ENCODE measurements around the gene LAMC3.
A peak's percentile ranks its signal among the peaks of the same experiment; 100 is the strongest.

Gene LAMC3

DNA sequence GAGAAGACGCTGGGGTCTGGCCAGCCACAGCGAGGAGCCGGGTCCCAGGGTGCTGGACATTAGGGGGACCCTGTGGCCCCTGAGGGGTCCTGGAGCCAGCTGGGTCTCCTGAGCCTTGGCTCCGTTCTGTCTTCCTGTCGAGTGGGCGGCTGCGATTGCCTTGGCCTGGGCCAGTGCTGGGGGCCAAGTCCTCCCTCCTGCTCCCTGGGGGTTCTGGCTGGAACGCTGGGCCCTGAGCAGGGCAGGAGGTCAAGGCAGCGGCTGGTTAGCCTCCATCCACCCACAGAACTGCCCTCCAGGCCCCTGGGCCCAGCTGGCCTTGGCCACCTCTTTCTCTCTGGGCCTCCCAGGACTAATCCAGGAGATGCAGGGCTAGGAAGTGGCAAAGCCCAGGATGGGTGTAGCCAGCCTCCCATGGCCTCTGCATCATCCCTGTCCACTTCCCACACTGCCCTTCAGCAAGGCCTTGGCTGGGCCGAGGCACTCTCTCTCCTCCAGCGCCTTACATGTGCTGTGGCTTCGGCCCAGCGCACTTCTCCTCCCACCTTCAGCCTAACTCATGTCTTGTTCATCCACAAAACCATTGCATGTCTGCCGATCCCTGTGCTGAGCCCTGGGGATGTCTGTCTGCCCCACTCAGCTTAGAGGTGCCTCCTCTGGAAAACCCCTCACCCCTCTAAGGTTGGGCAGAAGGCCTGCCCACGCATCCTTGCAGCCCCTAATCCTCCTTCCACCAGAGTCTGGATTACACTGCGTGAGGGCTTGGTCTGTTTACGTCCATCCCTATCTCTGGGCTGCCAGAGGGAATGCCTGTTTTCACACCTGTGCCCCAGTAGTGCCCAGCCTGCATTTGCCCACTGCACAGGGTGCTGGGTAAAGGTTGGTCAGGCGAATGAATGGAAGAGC is 5.0 kb downstream of the LAMC3 start:
- no peak overlapping the region for H3K4me3 ChIP-seq (replicated peaks; ENCODE audit: low read depth, low read length)
- TF ChIP-seq, protein P1, sequence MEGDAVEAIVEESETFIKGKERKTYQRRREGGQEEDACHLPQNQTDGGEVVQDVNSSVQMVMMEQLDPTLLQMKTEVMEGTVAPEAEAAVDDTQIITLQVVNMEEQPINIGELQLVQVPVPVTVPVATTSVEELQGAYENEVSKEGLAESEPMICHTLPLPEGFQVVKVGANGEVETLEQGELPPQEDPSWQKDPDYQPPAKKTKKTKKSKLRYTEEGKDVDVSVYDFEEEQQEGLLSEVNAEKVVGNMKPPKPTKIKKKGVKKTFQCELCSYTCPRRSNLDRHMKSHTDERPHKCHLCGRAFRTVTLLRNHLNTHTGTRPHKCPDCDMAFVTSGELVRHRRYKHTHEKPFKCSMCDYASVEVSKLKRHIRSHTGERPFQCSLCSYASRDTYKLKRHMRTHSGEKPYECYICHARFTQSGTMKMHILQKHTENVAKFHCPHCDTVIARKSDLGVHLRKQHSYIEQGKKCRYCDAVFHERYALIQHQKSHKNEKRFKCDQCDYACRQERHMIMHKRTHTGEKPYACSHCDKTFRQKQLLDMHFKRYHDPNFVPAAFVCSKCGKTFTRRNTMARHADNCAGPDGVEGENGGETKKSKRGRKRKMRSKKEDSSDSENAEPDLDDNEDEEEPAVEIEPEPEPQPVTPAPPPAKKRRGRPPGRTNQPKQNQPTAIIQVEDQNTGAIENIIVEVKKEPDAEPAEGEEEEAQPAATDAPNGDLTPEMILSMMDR (IDR thresholded peaks at IDR 0.05; ENCODE audit: low read depth, low read length, missing control alignments), result no peak
- no peak for DNase-seq (ENCODE audit: extremely low read depth, low read depth)

GRCh38 chr9:131015112-131015511 is 6.1 kb downstream of the LAMC3 start:
- no peak overlapping the region for H3K4me3 ChIP-seq (replicated peaks; ENCODE audit: low read depth, low read length)
- TF ChIP-seq, protein P1 (IDR thresholded peaks at IDR 0.05; ENCODE audit: low read depth, low read length, missing control alignments), result no peak
- no peak for DNase-seq (ENCODE audit: extremely low read depth, low read depth)

GRCh38 chr9:131015876-131016397 is 7.0 kb downstream of the LAMC3 start:
- TF ChIP-seq, protein P1 (IDR thresholded peaks at IDR 0.05; ENCODE audit: low read depth, low read length, missing control alignments), result no peak
- no peak overlapping the region for H3K4me3 ChIP-seq (replicated peaks; ENCODE audit: low read depth, low read length)
- DNase-seq (ENCODE audit: extremely low read depth, low read depth), result no peak

- TF ChIP-seq, protein P1 (IDR thresholded peaks at IDR 0.05; ENCODE audit: low read depth, low read length, missing control alignments), result no peak
- DNase-seq (ENCODE audit: extremely low read depth, low read depth), result no peak
These were observed 8.1 kb downstream of the LAMC3 start for GRCh38 chr9:131017067-131017466.

DNA sequence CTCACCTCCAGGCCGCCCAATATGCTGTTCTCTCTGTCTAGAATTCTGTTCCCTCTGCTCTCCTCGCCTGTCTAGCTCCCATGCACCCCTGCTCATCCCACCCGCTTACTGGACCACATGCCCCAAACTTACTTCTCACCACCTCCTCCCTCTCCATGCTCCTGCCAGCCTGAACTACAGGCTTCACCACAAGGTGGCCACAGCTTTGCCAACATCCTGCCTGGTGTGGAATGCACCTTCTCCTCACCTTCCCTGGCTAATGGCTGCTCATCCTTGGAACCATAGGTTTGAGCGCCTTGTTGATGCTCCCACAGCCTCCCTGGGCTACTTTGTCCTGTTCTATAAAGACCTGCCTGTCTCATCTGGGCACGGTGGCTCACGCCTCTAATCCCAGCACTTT is 9.6 kb downstream of the LAMC3 start:
- no peak overlapping the region for H3K4me3 ChIP-seq (replicated peaks; ENCODE audit: low read depth, low read length)

More at GRCh38 chr9:131017067-131017466, 8.1 kb downstream of the LAMC3 start:
- no peak overlapping the region for H3K4me3 ChIP-seq (replicated peaks; ENCODE audit: low read depth, low read length)

GRCh38 chr9:131019388-131020239 is 10.6 kb downstream of the LAMC3 start:
- no peak overlapping the region for H3K4me3 ChIP-seq (replicated peaks; ENCODE audit: low read depth, low read length)
- TF ChIP-seq, protein P1 (IDR thresholded peaks at IDR 0.05; ENCODE audit: low read depth, low read length, missing control alignments), result no peak
- peak; percentile 90 for DNase-seq (ENCODE audit: extremely low read depth, low read depth)

More for the DNA sequence above, 9.6 kb downstream of the LAMC3 start:
- TF ChIP-seq, protein P1 (IDR thresholded peaks at IDR 0.05; ENCODE audit: low read depth, low read length, missing control alignments), result peak; percentile 31
- DNase-seq (ENCODE audit: extremely low read depth, low read depth), result no peak

All from HFF-Myc (cell line).